ENCODE data around the gene TEX264. TPM values are rescaled to one million over a fixed set of nuclear protein-coding genes. Genes with fewer than 3 reads are reported as not detected.

TEX264 gene
- polyA plus RNA-seq, 1 donor from 2014 or later, result 35.4 TPM

GRCh38 chr3:51692980-51693395, 21.9 kb downstream of the TEX264 start:
- Histone ChIP-seq H3K27ac (ENCODE audit: low read length) (no peak overlapping the region), H3K4me3 (ENCODE audit: low read length) (no peak overlapping the region), H3K9ac (ENCODE audit: low read length) (no peak overlapping the region), H3K27me3 (ENCODE audit: insufficient read depth, low read depth, low read length) (no peaks in the 10 kb centered on the region), H2AFZ (ENCODE audit: low read depth, low read length) (no peak overlapping the region), H3K9me3 (ENCODE audit: low read length) (no peaks in the 10 kb centered on the region), H3K9me2 (ENCODE audit: insufficient read depth, low read length) (no peaks in the 10 kb centered on the region), H3F3A (ENCODE audit: insufficient read depth, low read length, poor library complexity, severe bottlenecking) (no peaks in the 10 kb centered on the region), H3K4me2 (ENCODE audit: low read length) (no peak overlapping the region), H3K79me2 (replicated peaks; ENCODE audit: insufficient read depth, low read length) (no peaks in the 10 kb centered on the region), H4K20me1 (ENCODE audit: insufficient read depth) (no peaks in the 10 kb centered on the region), H3K36me3 (ENCODE audit: insufficient read depth, low read length) (no peaks in the 10 kb centered on the region)
- TF ChIP-seq MXI1 (conservative IDR thresholded peaks at IDR 0.05; ENCODE audit: poor library complexity, severe bottlenecking), result no peak
- TF ChIP-seq POLR2AphosphoS5 (IDR thresholded peaks at IDR 0.05), result no peak
- no peak for TF ChIP-seq TAF1 (IDR thresholded peaks at IDR 0.05; ENCODE audit: low read depth)
- no peak for TF ChIP-seq REST (IDR thresholded peaks at IDR 0.05; ENCODE audit: borderline replicate concordance)
- TF ChIP-seq RAD21 (conservative IDR thresholded peaks at IDR 0.05), result no peak
- no peak for TF ChIP-seq EP300 (conservative IDR thresholded peaks at IDR 0.05; ENCODE audit: poor library complexity, severe bottlenecking)
- no peak for TF ChIP-seq EZH2 (IDR thresholded peaks at IDR 0.05; ENCODE audit: borderline replicate concordance, insufficient read depth, low read length, poor library complexity, severe bottlenecking)
- no peak for TF ChIP-seq CTCF (IDR thresholded peaks at IDR 0.05; ENCODE audit: poor library complexity, severe bottlenecking)
- TF ChIP-seq SMC3 (conservative IDR thresholded peaks at IDR 0.05; ENCODE audit: poor library complexity), result no peak

GRCh38 chr3:51696954-51697353, 25.9 kb downstream of the TEX264 start:
- Histone ChIP-seq H3K9ac (ENCODE audit: low read length) (peak overlapping the region; percentile 37), H3K9me2 (ENCODE audit: insufficient read depth, low read length) (no peaks in the 10 kb centered on the region), H3K27me3 (ENCODE audit: insufficient read depth, low read depth, low read length) (no peaks in the 10 kb centered on the region), H3K36me3 (ENCODE audit: insufficient read depth, low read length) (no peaks in the 10 kb centered on the region), H3K4me3 (ENCODE audit: low read length) (peak overlapping the region; percentile 21), H3K4me2 (ENCODE audit: low read length) (peak overlapping the region; percentile 6), H3K27ac (ENCODE audit: low read length) (peak overlapping the region; percentile 56), H3K79me2 (replicated peaks; ENCODE audit: insufficient read depth, low read length) (no peaks in the 10 kb centered on the region), H2AFZ (ENCODE audit: low read depth, low read length) (peak overlapping the region; percentile 12), H3F3A (ENCODE audit: insufficient read depth, low read length, poor library complexity, severe bottlenecking) (no peaks in the 10 kb centered on the region), H4K20me1 (ENCODE audit: insufficient read depth) (no peaks in the 10 kb centered on the region), H3K9me3 (ENCODE audit: low read length) (no peaks in the 10 kb centered on the region)
- TF ChIP-seq MXI1 (conservative IDR thresholded peaks at IDR 0.05; ENCODE audit: poor library complexity, severe bottlenecking) (peak; percentile 20), SMC3 (conservative IDR thresholded peaks at IDR 0.05; ENCODE audit: poor library complexity) (no peak), RAD21 (conservative IDR thresholded peaks at IDR 0.05) (peak; percentile 13)
